HFF-Myc (cell line): ENCODE measurements around the gene ASPG.

ENCODE experiments used
- DNase-seq: peaks from one replicate; pipeline ENCODE4 v3.0.0-alpha.2; 2011; ENCODE audit warnings: low read depth; ENCODE audit errors: extremely low read depth
- H3K4me3 ChIP-seq: replicated peaks from 2 replicates; pipeline ENCODE4 v1.5.1; 2011; ENCODE audit warnings: low read depth, mild to moderate bottlenecking, control low read depth, low read length
- TF ChIP-seq, protein P1 (sequence below): IDR thresholded peaks from 2 replicates; pipeline ENCODE4 v1.5.1; 2012; ENCODE audit warnings: mild to moderate bottlenecking, low read depth, low read length, control low read depth; ENCODE audit errors: missing control alignments

The ASPG gene

GRCh38 chr14:104116288-104116755, 30.8 kb downstream of the ASPG start:
- TF ChIP-seq, protein P1, sequence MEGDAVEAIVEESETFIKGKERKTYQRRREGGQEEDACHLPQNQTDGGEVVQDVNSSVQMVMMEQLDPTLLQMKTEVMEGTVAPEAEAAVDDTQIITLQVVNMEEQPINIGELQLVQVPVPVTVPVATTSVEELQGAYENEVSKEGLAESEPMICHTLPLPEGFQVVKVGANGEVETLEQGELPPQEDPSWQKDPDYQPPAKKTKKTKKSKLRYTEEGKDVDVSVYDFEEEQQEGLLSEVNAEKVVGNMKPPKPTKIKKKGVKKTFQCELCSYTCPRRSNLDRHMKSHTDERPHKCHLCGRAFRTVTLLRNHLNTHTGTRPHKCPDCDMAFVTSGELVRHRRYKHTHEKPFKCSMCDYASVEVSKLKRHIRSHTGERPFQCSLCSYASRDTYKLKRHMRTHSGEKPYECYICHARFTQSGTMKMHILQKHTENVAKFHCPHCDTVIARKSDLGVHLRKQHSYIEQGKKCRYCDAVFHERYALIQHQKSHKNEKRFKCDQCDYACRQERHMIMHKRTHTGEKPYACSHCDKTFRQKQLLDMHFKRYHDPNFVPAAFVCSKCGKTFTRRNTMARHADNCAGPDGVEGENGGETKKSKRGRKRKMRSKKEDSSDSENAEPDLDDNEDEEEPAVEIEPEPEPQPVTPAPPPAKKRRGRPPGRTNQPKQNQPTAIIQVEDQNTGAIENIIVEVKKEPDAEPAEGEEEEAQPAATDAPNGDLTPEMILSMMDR = no peak
- no peak overlapping the region for H3K4me3 ChIP-seq
- DNase-seq = no peak

DNA sequence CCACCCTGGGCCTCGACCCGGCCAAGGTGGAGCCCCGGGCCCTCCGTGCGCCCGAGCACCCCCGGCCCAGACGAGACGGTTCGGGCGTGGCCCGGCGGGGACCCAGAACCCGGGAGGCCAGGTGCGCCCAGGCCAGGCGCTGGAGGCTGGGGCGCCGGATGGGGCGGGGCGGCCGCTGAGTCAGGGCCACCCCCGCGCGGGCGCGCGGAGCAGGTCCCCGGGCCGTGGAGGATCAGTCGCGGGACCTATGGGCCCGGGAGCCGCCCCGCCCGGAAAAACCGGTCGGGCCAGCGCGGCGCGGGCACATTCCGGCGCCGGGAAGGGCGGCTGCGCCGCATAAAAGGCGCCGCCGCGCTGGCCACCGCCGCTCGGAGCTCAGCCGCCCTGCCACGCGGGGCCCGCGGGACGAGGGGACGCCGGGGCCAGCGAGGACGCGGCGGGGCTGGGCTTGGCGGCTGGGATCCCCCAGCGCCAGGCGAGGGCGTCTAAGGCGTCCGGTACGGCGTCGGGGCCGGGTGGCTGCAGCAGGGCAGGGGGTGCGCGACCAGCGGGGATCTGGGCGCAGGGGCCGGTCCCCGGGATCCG, 31.3 kb downstream of the ASPG start:
- H3K4me3 ChIP-seq = no peak overlapping the region
- DNase-seq = no peak

DNA sequence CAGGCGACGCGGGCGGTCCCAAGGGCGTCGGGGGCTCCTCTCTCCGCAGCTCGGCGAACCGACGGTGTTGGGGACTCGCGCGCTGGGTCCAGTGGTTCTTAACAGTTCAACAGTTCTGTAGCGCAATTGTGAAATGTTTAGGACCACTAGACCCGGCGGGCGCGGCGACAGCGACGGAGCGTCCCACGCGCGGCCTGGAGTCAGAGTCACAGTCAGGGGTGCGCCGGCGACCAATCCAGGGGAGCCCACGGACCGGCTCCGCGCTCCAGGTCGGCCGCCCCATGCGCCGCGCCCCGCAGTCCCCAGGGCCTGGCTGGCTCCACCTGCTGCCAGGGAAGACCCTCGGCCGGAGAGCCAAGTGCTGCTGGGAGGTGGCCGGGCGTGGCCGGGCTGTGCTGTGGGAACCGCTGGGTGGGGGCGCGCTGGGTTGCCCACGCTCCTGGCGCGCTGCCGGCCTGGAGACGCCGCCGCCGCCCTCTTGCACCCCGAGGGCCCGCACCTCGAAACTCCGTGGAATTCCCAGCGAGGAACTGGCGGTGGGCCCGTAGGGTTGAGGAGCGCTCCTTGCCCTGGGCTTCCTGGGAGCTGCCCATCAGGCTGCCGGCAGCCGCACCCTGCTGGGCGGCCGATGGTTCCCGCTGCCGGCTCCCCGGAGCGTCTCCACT, 32.0 kb downstream of the ASPG start:
- no peak for DNase-seq
- H3K4me3 ChIP-seq = no peak overlapping the region
- TF ChIP-seq, protein P1 = no peak

More for the DNA sequence above, 31.3 kb downstream of the ASPG start:
- TF ChIP-seq, protein P1 = no peak

DNA sequence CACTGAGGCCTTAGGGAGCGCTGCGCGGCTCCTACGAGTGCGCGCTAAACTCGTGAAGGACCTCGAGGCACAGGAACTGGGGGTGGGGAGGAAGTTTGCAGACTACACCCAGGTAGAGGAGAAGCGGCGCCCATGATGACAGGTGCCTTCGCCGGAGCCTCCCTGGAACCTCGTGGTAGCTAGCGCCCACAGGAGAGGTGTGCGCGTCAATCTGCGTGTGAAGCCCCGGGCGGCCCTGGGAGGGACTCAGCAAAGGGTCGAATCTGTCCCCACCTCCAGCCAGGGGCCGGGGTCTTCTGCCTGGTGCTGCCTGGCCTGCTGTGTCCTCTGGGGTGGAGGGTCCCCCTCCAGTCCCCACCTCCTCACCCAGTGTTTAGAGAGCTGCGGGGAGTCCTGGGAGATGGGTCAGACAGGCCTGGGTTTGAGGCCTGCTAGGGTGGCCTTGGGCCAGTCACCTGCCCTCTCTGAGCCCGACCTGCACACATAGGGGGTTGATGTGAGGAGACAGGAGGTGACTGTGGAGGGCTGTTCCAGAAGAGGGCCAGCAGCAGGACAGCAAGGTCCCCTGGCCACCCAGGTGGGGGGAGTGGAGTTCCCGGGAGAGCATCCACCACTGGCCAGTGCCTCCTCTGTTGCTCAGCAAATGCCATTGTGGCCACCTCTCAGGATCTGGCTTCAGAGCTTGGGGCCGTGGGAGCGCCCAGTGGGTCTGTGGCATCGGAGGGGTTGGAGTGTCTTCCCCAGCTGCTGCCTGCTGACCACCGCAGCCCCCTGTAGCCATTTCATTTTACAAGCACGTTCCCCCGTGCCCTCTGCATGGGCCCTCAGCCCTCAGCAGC, 32.7 kb downstream of the ASPG start:
- DNase-seq = no peak
- TF ChIP-seq, protein P1 = no peak
- H3K4me3 ChIP-seq = no peak overlapping the region

- no peak for DNase-seq
- TF ChIP-seq, protein P1 = no peak
- H3K4me3 ChIP-seq = no peak overlapping the region
Measured at GRCh38 chr14:104119119-104119487, 33.6 kb downstream of the ASPG start.

DNA sequence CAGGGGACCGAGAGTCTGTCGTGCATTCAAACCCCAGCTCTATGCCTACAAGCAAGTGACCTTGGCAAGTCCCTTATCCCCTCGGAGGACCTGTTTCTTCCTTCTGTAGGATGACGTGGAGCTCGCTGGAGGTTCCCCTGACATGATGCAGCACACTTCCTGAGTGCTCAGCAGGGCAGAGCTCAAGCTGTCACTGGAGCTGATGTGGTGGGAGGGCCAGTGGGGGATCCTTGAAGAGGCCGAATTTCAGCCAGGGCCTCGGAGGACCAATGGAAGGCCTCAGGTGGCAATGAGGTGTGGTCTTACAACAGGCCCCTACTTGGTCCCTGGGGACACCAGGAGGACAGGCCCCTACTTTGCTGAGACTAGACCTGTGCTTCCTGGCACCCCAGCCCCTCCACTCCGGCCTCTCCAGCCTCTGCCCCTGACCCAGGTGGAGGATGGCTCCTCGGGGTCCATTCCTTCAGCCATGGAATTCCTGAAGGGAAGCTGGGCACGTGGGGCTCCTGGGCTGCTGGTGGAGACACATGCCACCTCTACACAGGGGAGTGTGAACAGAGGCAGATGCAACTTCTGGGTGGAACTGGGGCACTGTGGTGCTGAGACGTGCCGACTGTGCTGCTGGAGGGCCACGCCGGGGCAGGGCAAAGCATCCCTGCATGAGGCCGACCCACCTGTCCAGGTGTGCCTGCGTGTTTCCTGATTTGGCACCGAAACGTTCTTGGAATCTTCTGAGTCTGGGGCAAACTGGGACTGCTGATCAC, 34.2 kb downstream of the ASPG start:
- DNase-seq = no peak
- TF ChIP-seq, protein P1 = no peak
- no peak overlapping the region for H3K4me3 ChIP-seq
